Measurements from ENCODE around the gene CFAP92.

GRCh38 chr3:128975276-128975675 is 18.6 kb downstream of the CFAP92 start:
- TF ChIP-seq POLR2AphosphoS5 (IDR thresholded peaks at IDR 0.05; ENCODE audit: borderline replicate concordance, low read depth, low read length) = no peak
- TF ChIP-seq EZH2 (IDR thresholded peaks at IDR 0.05) = no peak

Data from SK-N-MC (cell line).